ENCODE results near the gene FZD10. TPM values are rescaled to one million over a fixed set of nuclear protein-coding genes. Genes with fewer than 3 reads are reported as not detected.
A peak's percentile ranks its signal among the peaks of the same experiment; 100 is the strongest.

Gene FZD10
- total and polyA plus RNA-seq, 4 donors, result 0.72 to 1.7 (median 0.99) TPM

GRCh38 chr12:130120012-130120805 is 42.1 kb upstream of the FZD10 start:
- no peak for ATAC-seq (ENCODE audit: low FRiP score)

GRCh38 chr12:130121226-130122000 is 40.9 kb upstream of the FZD10 start:
- intact Hi-C loops (cut with DNase I), result no loop called here
- DNase-seq, result no peak
- H3K27ac ChIP-seq (ENCODE audit: low read depth in 1 of 2, low read length in 2 of 2), result no peak overlapping the region

More at GRCh38 chr12:130120012-130120805, 42.1 kb upstream of the FZD10 start:
- 70 to 76% methylated on average over 25 to 31 of the region's 31 CpGs for WGBS, 2 donors
- no peak for DNase-seq
- no peaks in the 10 kb centered on the region for H3K4me1 ChIP-seq (ENCODE audit: control insufficient read depth in 1 of 2, insufficient read depth in 2 of 2, low read length in 2 of 2)
- no peaks in the 10 kb centered on the region for H3K27me3 ChIP-seq (ENCODE audit: control insufficient read depth in 1 of 2, insufficient read depth in 2 of 2, low read length in 1 of 2)
- intact Hi-C loops (cut with DNase I), result no loop called here
- H3K9me3 ChIP-seq (ENCODE audit: control insufficient read depth, low read length), result no peaks in the 10 kb centered on the region
- no peak overlapping the region for H3K4me3 ChIP-seq (ENCODE audit: low read length in 2 of 2)
- H3K27ac ChIP-seq (ENCODE audit: low read depth in 1 of 2, low read length in 2 of 2), result no peak overlapping the region
- H3K36me3 ChIP-seq (ENCODE audit: control insufficient read depth in 1 of 2, insufficient read depth in 2 of 2, low read length in 1 of 2), result no peaks in the 10 kb centered on the region

DNA sequence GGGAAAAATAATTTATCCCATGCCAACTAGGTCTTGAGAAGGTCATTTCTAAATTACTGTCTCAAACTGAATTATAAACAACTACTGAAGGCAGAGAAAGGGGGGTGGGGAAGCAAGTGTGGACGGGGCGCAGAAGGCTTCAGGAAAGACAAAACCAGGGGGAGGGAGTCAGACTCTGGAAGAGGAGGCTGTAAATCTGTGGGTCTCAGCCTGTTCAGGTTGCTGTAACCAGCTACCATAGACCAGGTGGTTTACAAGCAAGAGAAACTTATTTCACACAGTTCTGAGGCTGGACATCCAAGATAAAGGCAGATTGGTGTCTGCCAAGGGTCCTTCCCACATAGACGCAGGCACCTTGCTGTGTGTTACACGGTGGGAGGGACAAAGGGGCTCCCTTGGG is 39.9 kb upstream of the FZD10 start:
- H3K36me3 ChIP-seq (ENCODE audit: control insufficient read depth in 1 of 2, insufficient read depth in 2 of 2, low read length in 1 of 2), result no peaks in the 10 kb centered on the region
- no peaks in the 10 kb centered on the region for H3K4me1 ChIP-seq (ENCODE audit: control insufficient read depth in 1 of 2, insufficient read depth in 2 of 2, low read length in 2 of 2)
- no peak overlapping the region for H3K4me3 ChIP-seq (ENCODE audit: low read length in 2 of 2)
- H3K27me3 ChIP-seq (ENCODE audit: control insufficient read depth in 1 of 2, insufficient read depth in 2 of 2, low read length in 1 of 2), result no peaks in the 10 kb centered on the region
- no peak for ATAC-seq (ENCODE audit: low FRiP score)
- no peaks in the 10 kb centered on the region for H3K9me3 ChIP-seq (ENCODE audit: control insufficient read depth, low read length)
- intact Hi-C loops (cut with DNase I), result no loop called here
- H3K27ac ChIP-seq (ENCODE audit: low read depth in 1 of 2, low read length in 2 of 2), result no peak overlapping the region
- DNase-seq, result no peak
- 51 to 62% methylated on average over 4 of the region's 4 CpGs for WGBS, 2 donors

More at GRCh38 chr12:130121226-130122000, 40.9 kb upstream of the FZD10 start:
- no peak for ATAC-seq (ENCODE audit: low FRiP score)
- no peaks in the 10 kb centered on the region for H3K36me3 ChIP-seq (ENCODE audit: control insufficient read depth in 1 of 2, insufficient read depth in 2 of 2, low read length in 1 of 2)
- no peak overlapping the region for H3K4me3 ChIP-seq (ENCODE audit: low read length in 2 of 2)
- H3K4me1 ChIP-seq (ENCODE audit: control insufficient read depth in 1 of 2, insufficient read depth in 2 of 2, low read length in 2 of 2), result no peaks in the 10 kb centered on the region
- WGBS, 2 donors, result 39 to 41% methylated on average over 11 of the region's 11 CpGs
- no peaks in the 10 kb centered on the region for H3K9me3 ChIP-seq (ENCODE audit: control insufficient read depth, low read length)
- H3K27me3 ChIP-seq (ENCODE audit: control insufficient read depth in 1 of 2, insufficient read depth in 2 of 2, low read length in 1 of 2), result no peaks in the 10 kb centered on the region

- DNase-seq (no peak), ATAC-seq (ENCODE audit: low FRiP score) (no peak)
- WGBS, 2 donors, result 93 to 94% methylated on average over 4 of the region's 4 CpGs
- Histone ChIP-seq H3K4me3 (ENCODE audit: low read length in 2 of 2) (no peak overlapping the region), H3K9me3 (ENCODE audit: control insufficient read depth, low read length) (no peaks in the 10 kb centered on the region), H3K27ac (ENCODE audit: low read depth in 1 of 2, low read length in 2 of 2) (no peak overlapping the region), H3K27me3 (ENCODE audit: control insufficient read depth in 1 of 2, insufficient read depth in 2 of 2, low read length in 1 of 2) (no peaks in the 10 kb centered on the region), H3K4me1 (ENCODE audit: control insufficient read depth in 1 of 2, insufficient read depth in 2 of 2, low read length in 2 of 2) (no peaks in the 10 kb centered on the region), H3K36me3 (ENCODE audit: control insufficient read depth in 1 of 2, insufficient read depth in 2 of 2, low read length in 1 of 2) (no peaks in the 10 kb centered on the region)
- intact Hi-C loops (cut with DNase I), result no loop called here
These were observed 38.2 kb upstream of the FZD10 start for GRCh38 chr12:130124106-130124505.

DNA sequence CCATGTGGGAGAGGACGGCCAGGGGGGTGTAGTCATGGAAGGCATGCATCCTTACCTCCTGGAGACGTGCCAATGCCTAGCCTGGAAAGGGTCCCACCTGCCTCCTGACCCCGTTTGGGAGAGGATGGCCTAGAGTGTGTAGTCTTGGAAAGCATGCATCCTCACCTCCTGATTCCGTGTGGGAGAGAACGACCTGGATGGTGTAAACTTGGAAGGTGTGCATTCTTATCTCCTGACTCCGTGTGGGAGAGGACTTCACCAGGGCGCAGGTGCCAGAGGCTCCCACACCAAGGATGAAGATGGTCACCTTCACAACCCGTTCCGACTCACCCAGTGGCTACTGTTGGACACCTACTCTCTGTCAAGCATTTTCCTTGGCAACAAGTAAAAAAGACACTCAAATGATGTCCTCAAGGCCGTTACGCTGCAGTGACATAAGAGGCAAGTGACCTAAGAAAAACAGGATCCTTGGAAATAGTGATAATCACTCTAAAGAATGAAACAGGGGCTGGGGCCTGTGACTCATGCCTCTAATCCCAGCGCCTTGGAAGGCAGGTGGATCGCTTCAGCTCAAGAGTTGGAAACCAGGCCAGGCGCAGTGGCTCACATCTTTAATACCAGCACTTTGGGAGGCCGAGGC is 37.5 kb upstream of the FZD10 start:
- H3K4me3 ChIP-seq (ENCODE audit: low read length in 2 of 2), result no peak overlapping the region
- no peaks in the 10 kb centered on the region for H3K9me3 ChIP-seq (ENCODE audit: control insufficient read depth, low read length)
- no peak for ATAC-seq (ENCODE audit: low FRiP score)
- no peaks in the 10 kb centered on the region for H3K36me3 ChIP-seq (ENCODE audit: control insufficient read depth in 1 of 2, insufficient read depth in 2 of 2, low read length in 1 of 2)
- DNase-seq, result no peak
- intact Hi-C loops (cut with DNase I), result no loop called here
- H3K27ac ChIP-seq (ENCODE audit: low read depth in 1 of 2, low read length in 2 of 2), result no peak overlapping the region
- no peaks in the 10 kb centered on the region for H3K4me1 ChIP-seq (ENCODE audit: control insufficient read depth in 1 of 2, insufficient read depth in 2 of 2, low read length in 2 of 2)
- 85 to 86% methylated on average over 15 of the region's 15 CpGs for WGBS, 2 donors
- no peaks in the 10 kb centered on the region for H3K27me3 ChIP-seq (ENCODE audit: control insufficient read depth in 1 of 2, insufficient read depth in 2 of 2, low read length in 1 of 2)

GRCh38 chr12:130126023-130126432 is 36.2 kb upstream of the FZD10 start:
- no peaks in the 10 kb centered on the region for H3K27me3 ChIP-seq (ENCODE audit: control insufficient read depth in 1 of 2, insufficient read depth in 2 of 2, low read length in 1 of 2)
- ATAC-seq (ENCODE audit: low FRiP score) (no peak), DNase-seq (peak in 1 of 2 donors; percentile 81)

GRCh38 chr12:130127532-130127911 is 34.7 kb upstream of the FZD10 start:
- no peaks in the 10 kb centered on the region for H3K9me3 ChIP-seq (ENCODE audit: control insufficient read depth, low read length)
- WGBS, 2 donors, result 27 to 39% methylated on average over 3 of the region's 3 CpGs
- ATAC-seq (ENCODE audit: low FRiP score) (peak; percentile 63), DNase-seq (peak in 1 of 2 donors; percentile 47)
- H3K36me3 ChIP-seq (ENCODE audit: control insufficient read depth in 1 of 2, insufficient read depth in 2 of 2, low read length in 1 of 2), result no peaks in the 10 kb centered on the region
- no peak overlapping the region for H3K4me3 ChIP-seq (ENCODE audit: low read length in 2 of 2)
- no peak overlapping the region for H3K27ac ChIP-seq (ENCODE audit: low read depth in 1 of 2, low read length in 2 of 2)
- intact Hi-C loops (cut with DNase I), result no loop called here
- H3K4me1 ChIP-seq (ENCODE audit: control insufficient read depth in 1 of 2, insufficient read depth in 2 of 2, low read length in 2 of 2), result no peaks in the 10 kb centered on the region
- H3K27me3 ChIP-seq (ENCODE audit: control insufficient read depth in 1 of 2, insufficient read depth in 2 of 2, low read length in 1 of 2), result no peaks in the 10 kb centered on the region

More at GRCh38 chr12:130126023-130126432, 36.2 kb upstream of the FZD10 start:
- WGBS, 2 donors, result 72 to 84% methylated on average over 13 of the region's 13 CpGs
- H3K36me3 ChIP-seq (ENCODE audit: control insufficient read depth in 1 of 2, insufficient read depth in 2 of 2, low read length in 1 of 2), result no peaks in the 10 kb centered on the region
- intact Hi-C loops (cut with DNase I), result no loop called here
- H3K4me1 ChIP-seq (ENCODE audit: control insufficient read depth in 1 of 2, insufficient read depth in 2 of 2, low read length in 2 of 2), result no peaks in the 10 kb centered on the region
- no peaks in the 10 kb centered on the region for H3K9me3 ChIP-seq (ENCODE audit: control insufficient read depth, low read length)
- no peak overlapping the region for H3K4me3 ChIP-seq (ENCODE audit: low read length in 2 of 2)
- H3K27ac ChIP-seq (ENCODE audit: low read depth in 1 of 2, low read length in 2 of 2), result no peak overlapping the region

DNA sequence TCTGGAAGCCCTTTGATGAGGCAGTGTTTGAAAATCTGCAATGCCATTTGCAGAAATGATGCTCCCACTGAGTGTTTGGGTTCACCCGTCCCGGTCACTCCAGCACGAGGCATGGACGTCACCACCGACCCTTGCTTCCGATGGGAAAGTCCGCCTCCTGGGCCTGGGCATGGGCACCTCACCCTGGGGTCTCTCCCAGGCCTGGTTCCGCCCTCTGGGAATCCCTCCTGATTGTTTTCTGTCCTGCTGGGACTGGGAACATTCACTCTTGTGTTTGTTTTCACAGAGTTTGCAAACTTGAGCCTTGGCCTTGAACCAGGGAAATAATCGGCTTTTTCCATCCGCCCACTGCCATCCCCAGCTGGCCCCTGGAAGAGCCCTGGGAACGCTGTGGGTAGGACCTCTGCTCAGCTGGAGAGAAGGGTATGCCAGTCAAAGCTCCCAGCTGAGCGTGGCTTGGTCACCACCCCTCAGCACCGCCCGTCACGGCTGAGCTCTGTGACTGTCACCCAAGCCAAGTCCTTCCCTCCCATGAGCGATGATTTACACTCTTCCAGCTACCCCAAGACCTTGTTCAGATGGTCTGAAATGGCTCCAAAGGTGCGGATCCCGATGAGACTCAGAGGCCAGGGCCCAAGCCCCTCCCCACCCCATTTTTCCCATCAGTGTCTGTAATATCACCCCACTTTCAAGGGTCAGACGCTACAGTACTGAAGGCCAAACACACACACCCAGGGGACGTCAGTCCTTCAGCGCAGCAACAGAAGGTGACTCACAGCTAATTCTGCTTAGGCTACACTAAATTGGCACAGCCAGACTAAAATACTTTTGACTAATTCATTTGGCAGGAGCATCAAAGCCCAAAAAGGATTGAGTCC is 34.1 kb upstream of the FZD10 start:
- 8 to 14% methylated on average over 21 of the region's 21 CpGs for WGBS, 2 donors
- ATAC-seq (ENCODE audit: low FRiP score), result peak; percentile 81
- no peaks in the 10 kb centered on the region for H3K4me1 ChIP-seq (ENCODE audit: control insufficient read depth in 1 of 2, insufficient read depth in 2 of 2, low read length in 2 of 2)
- H3K9me3 ChIP-seq (ENCODE audit: control insufficient read depth, low read length), result no peaks in the 10 kb centered on the region
- H3K27me3 ChIP-seq (ENCODE audit: control insufficient read depth in 1 of 2, insufficient read depth in 2 of 2, low read length in 1 of 2), result no peaks in the 10 kb centered on the region
- DNase-seq, result peak in 1 of 2 donors; percentile 62
- no peaks in the 10 kb centered on the region for H3K36me3 ChIP-seq (ENCODE audit: control insufficient read depth in 1 of 2, insufficient read depth in 2 of 2, low read length in 1 of 2)
- intact Hi-C loops (cut with DNase I), result no loop called here
- no peak overlapping the region for H3K4me3 ChIP-seq (ENCODE audit: low read length in 2 of 2)
- H3K27ac ChIP-seq (ENCODE audit: low read depth in 1 of 2, low read length in 2 of 2), result peak overlapping the region in 1 of 2 donors; percentile 31

All from aorta (tissue), 5 donors.